ENCODE measurements around the gene BLOC1S6. TPM values are rescaled to one million over a fixed set of nuclear protein-coding genes. Genes with fewer than 3 reads are reported as not detected.

The BLOC1S6 gene
- total and polyA plus RNA-seq, 2 of the 13 experiments (the other 11 are each of a cell fraction or from before 2014, with no cell fraction given), result 11.8 to 44.3 TPM

DNA sequence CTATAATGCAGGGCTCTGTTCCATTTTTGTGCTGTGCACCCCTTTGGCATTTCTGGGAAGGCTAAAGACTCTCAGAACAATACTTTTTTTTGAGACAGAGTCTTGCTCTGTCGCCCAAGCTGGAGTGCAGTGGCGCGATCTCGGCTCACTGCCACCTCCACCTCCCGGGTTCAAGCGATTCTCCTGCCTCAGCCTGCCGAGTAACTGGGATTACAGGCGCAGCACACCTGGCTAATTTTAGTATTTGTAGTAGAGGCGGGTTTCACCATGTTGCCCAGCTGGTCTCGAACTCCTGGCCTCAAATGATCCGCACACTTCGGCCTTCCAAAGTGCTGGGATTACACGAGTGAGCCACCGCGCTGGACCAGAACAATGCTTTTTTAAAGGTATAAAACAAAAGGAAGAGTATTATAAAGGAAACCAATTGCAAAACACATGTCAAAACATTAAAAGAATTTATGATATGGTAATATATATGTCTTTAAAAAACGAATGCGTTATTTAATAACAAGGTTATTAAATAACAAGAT, 48.6 kb downstream of the BLOC1S6 start:
- no peak for FAIRE-seq

DNA sequence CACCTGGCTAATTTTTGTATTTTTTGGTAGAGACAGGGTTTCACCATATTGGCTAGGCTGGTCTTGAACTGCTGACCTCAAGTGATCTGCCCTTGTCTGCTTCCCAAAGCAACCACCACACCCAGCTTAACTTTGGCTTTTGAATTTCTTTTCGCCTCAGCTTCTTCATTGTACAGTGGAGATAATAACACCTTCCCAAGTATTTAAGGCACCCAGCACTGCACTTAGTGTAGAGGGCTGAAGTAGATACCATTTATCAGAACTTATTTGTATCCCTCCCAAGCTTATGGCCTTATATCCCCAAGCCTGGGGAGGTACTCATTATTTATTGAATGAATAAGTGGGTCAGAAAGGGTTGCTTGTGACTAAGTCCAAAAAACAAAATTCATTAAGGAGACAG, 50.0 kb downstream of the BLOC1S6 start:
- intact Hi-C loops (cut with micrococcal nuclease; ENCODE audit: unreplicated experiment) (loop anchor here (5.0 to 10.0 kb wide), 2 partner anchors 52 to 160 kb away; partner anchors contain the start of gene BLOC1S6), in situ Hi-C loops (cut with HindIII; ENCODE audit: extremely low pct_ligation_motif_present, low pct_unique_long_range_greater_than_20kb) (no loop called here)
- DNase-seq (ENCODE audit: low spot score) (no peak), ATAC-seq (no peak), FAIRE-seq (no peak)
- Histone ChIP-seq H3K9ac (ENCODE audit: insufficient read depth, low read depth, low read length) (peak overlapping the region; percentile 42; the same call in 1 of the 2 replicates), H3K79me2 (ENCODE audit: insufficient read depth, low read length) (no peaks in the 10 kb centered on the region), H3K9me3 (ENCODE audit: low read length) (no peaks in the 10 kb centered on the region), H3K4me1 (ENCODE audit: insufficient read depth, low read length) (peaks cover 53% of the 10 kb centered on the region), H3K4me2 (ENCODE audit: low read depth, low read length) (peak overlapping the region; percentile 66), H4K20me1 (ENCODE audit: insufficient read depth, low read length) (no peaks in the 10 kb centered on the region), H3K4me3 (replicated peaks in 1 of 3; ENCODE audit: insufficient read depth in 1 of 3, low read depth in 2 of 3, low read length in 3 of 3) (peak overlapping the region in 2 of 3 experiments; percentile 27 to 36; a peak in 2 of 6 replicates), H2AFZ (ENCODE audit: low read length) (no peak overlapping the region), H3K27me3 (ENCODE audit: control insufficient read depth in 1 of 2, insufficient read depth in 2 of 2, low read length in 2 of 2) (no peaks in the 10 kb centered on the region; a peak in 1 of 5 replicates), H3K27ac (ENCODE audit: extremely low read length, insufficient read depth, low read length) (peak overlapping the region; percentile 74), H3K36me3 (replicated peaks in 1 of 2; ENCODE audit: control insufficient read depth in 1 of 2, insufficient read depth in 2 of 2, low read length in 2 of 2) (no peaks in the 10 kb centered on the region)
- no TSS peak for BruUV-seq (replicated peaks)
- ChIA-PET POLR2A (interaction anchor here (1.0 to 1.7 kb wide), 2 partner anchors 12 to 50 kb away, joined by 4 to 10 read pairs; partner anchors contain the start of gene BLOC1S6), CTCF (ENCODE audit: low intra/inter-chr PET ratio, low total read pairs) (no interaction called here)
- WGBS (ENCODE audit: low lambda C conversion rate), result 95% methylated on average over 1 of the region's 1 CpG
- TF ChIP-seq KLF15 (CRISPR knock-in tag; IDR thresholded peaks at IDR 0.05; ENCODE audit: borderline replicate concordance), result no peak
- TF ChIP-seq MIER2 (CRISPR knock-in tag; IDR thresholded peaks at IDR 0.05), result no peak
- no peak for TF ChIP-seq NR2C2 (CRISPR knock-in tag; IDR thresholded peaks at IDR 0.05; ENCODE audit: borderline replicate concordance)
- no peak for TF ChIP-seq SRSF9 (IDR thresholded peaks at IDR 0.05; ENCODE audit: borderline replicate concordance, insufficient read depth, low read depth, low read length, poor library complexity, severe bottlenecking)
- no peak for TF ChIP-seq PHB2 (IDR thresholded peaks at IDR 0.05; ENCODE audit: partially characterized antibody)
- no peak for TF ChIP-seq ZNF7 (CRISPR knock-in tag; IDR thresholded peaks at IDR 0.05)

More for the DNA sequence above, 48.6 kb downstream of the BLOC1S6 start:
- no peaks in the 10 kb centered on the region for H3K9me3 ChIP-seq (ENCODE audit: low read length)
- ChIA-PET CTCF (ENCODE audit: low intra/inter-chr PET ratio, low total read pairs) (no interaction called here), POLR2A (interaction anchor here (2.4 kb wide), 1 partner anchor 49 kb away, joined by 14 read pairs; the partner anchor contains the start of gene BLOC1S6)
- in situ Hi-C loops (cut with HindIII; ENCODE audit: extremely low pct_ligation_motif_present, low pct_unique_long_range_greater_than_20kb) (no loop called here), intact Hi-C loops (cut with micrococcal nuclease; ENCODE audit: unreplicated experiment) (loop anchor here (5.0 to 10.0 kb wide), 2 partner anchors 51 to 161 kb away; partner anchors contain the start of gene BLOC1S6)
- no peaks in the 10 kb centered on the region for H3K36me3 ChIP-seq (replicated peaks in 1 of 2; ENCODE audit: control insufficient read depth in 1 of 2, insufficient read depth in 2 of 2, low read length in 2 of 2)
- no TSS peak for BruUV-seq (replicated peaks)
- H3K4me1 ChIP-seq (ENCODE audit: insufficient read depth, low read length), result peaks cover 39% of the 10 kb centered on the region
- H3K27ac ChIP-seq (ENCODE audit: extremely low read length, insufficient read depth, low read length), result no peak overlapping the region
- H3K27me3 ChIP-seq (ENCODE audit: control insufficient read depth in 1 of 2, insufficient read depth in 2 of 2, low read length in 2 of 2), result no peaks in the 10 kb centered on the region; a peak in 1 of 5 replicates
- peak overlapping the region; percentile 70 for H3K9ac ChIP-seq (ENCODE audit: insufficient read depth, low read depth, low read length)
- TF ChIP-seq ZNF816 (CRISPR knock-in tag; IDR thresholded peaks at IDR 0.05; ENCODE audit: borderline replicate concordance) (0 out of 2 replicates have a peak, but pooled peaks have one; percentile 20), ZBTB21 (CRISPR knock-in tag; IDR thresholded peaks at IDR 0.05) (no peak), TOE1 (CRISPR knock-in tag; IDR thresholded peaks at IDR 0.05) (no peak)
- H3K4me2 ChIP-seq (ENCODE audit: low read depth, low read length), result peak overlapping the region; percentile 80
- no peak overlapping the region for H2AFZ ChIP-seq (ENCODE audit: low read length)
- DNase-seq (ENCODE audit: low spot score) (no peak), ATAC-seq (no peak)
- peak overlapping the region; percentile 72 to 90 (median 89) for H3K4me3 ChIP-seq (replicated peaks in 1 of 3; ENCODE audit: insufficient read depth in 1 of 3, low read depth in 2 of 3, low read length in 3 of 3)
- 24% methylated on average over 17 of the region's 17 CpGs for WGBS (ENCODE audit: low lambda C conversion rate)
- H3K79me2 ChIP-seq (ENCODE audit: insufficient read depth, low read length), result no peaks in the 10 kb centered on the region
- no peaks in the 10 kb centered on the region for H4K20me1 ChIP-seq (ENCODE audit: insufficient read depth, low read length)

All from HepG2 (cell line).